T47D (cell line): Measurements from ENCODE around the gene OGDH.

Experiments used
- DNase-seq, 2 experiments: peaks; one replicate each; pipeline versions ENCODE4 v3.0.0 to v3.0.0-alpha.2; 2011 to 2012; ENCODE audit warnings: low read depth in 1 of 2, low spot score in 1 of 2
- JUND ChIP-seq: IDR thresholded peaks from 2 replicates; pipeline ENCODE4 v1.6.1; 2012; ENCODE audit warnings: low read depth
- in situ Hi-C: cut with HindIII; loops from 2 replicates; pipeline ENCODE4 v1.10.0; 2016; ENCODE audit warnings: low sequenced_read_pairs, low pct_unique_long_range_greater_than_20kb

The OGDH gene

DNA sequence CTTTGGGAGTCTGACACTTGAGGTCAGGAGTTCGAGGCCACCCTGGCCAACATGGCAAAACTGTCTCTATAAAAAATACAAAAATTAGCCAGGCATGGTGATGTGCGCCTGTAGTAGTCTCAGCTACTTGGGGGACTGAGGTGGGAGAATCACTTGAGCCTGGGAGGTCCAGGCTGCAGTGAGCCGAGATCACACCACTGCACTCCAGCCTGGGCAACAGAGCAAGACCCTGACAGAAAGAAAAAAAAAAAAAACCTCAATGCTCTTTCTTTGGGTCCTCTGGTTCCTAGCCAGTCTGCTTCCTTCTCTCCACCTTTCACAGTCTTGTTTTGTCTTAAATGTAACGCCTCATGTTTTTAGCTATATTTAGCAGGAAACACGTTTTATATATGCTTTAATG, 9.4 kb downstream of the OGDH start:
- in situ Hi-C loops: no loop called here
- no peak for DNase-seq
- no peak for TF ChIP-seq JUND

GRCh38 chr7:44616545-44616944, 10.1 kb downstream of the OGDH start:
- TF ChIP-seq JUND: no peak
- in situ Hi-C loops: no loop called here
- no peak for DNase-seq

- in situ Hi-C loops: no loop called here
- no peak for TF ChIP-seq JUND
- DNase-seq: no peak
These were observed 10.9 kb downstream of the OGDH start for GRCh38 chr7:44617225-44617890.

DNA sequence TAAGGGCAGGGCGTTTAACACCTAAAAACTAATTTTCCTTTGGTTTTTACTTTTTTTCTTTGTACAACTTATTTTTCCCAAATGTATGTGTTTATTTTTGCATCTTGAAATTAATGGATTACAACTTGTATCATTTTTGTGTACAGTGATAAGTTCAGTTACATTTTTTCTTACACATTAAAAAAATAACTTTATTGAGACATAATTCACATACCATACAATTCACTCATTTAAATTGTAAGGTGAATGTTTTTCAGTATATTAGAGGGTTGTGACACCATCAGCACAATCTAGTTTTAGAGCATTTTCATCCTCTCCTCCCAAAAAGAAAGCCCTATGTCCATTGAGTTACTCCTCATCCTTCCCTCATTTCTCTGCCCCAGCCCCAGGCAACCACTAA, 11.6 kb downstream of the OGDH start:
- DNase-seq: no peak
- in situ Hi-C loops: no loop called here
- no peak for TF ChIP-seq JUND

DNA sequence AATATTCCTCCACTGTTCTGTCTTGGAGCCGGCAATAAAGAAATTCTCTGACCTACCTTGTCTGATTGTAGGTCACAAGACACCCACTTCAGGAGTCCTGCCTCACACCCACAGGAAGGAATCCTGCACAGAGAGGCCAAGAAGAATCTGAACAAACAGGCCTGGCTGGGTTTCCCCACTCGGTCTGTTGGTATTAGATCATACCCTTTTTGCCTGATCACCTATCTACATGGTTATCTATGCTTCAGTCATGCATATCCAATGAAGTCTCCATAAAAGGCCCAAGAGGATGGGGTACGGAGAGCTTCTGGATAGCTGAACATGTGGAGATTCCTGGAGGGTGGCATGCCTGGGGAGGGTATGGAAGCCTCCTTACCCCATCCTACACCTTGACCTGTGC, 12.3 kb downstream of the OGDH start:
- TF ChIP-seq JUND: no peak
- peak in 1 of 2 experiments; percentile 75 for DNase-seq
- in situ Hi-C loops: no loop called here

GRCh38 chr7:44621034-44621749, 14.8 kb downstream of the OGDH start:
- in situ Hi-C loops: no loop called here
- no peak for TF ChIP-seq JUND
- DNase-seq: no peak

DNA sequence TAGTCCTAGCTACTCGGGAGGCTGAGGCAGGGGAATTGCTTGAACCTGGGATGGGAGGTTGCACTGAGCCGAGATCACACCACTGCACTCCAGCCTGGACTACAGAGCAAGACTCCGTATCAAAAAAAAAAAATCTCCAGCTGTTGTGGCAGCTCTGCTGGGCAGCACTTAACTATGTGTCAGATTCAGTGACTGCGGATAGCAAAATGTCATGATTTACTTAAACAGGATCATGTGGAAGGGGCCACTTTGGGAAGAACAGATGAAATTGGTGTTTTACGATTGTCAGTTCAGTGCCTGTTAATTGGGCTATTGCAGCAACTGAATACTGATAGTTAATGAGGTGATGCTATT, 15.3 kb downstream of the OGDH start:
- no peak for TF ChIP-seq JUND

DNA sequence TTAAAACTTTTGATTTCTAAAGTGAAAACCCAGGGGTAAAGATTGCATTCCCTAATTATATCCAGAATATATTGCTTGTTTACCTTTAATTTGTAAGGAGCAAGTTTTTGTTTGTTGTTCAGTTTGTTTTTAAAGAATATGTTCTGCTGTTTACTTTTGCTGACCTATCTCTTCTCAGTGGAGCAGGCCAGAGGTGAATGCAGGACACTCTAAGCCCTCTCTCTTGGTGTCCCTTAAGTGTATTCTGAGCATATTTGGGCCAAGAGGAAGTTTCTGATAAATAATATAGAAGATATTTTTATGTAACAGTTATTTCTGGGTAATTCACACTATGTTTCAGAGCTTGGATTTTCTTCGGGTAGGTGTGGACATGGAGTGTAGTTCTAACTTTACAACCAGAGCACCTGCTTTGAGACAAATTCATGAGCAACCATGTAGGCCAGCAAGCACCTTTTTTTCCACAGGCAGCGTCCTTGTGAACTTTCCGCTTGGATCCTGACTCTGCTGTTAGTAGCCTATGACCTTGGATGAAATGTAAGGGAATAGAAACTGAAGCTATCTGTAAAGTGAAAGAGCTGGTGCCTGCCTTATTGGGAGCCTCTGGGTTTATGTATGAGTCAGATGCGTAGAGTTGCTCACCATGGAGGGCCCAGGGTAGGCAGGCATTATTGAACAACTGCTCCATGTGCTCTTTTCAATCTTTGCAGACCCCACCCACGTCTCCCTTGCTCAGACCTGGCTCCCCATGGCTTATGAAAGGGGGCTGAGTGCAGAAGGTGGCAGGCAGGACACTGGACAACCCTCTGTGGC, 16.1 kb downstream of the OGDH start:
- TF ChIP-seq JUND: no peak
- DNase-seq: no peak
- in situ Hi-C loops: no loop called here

More for the DNA sequence above, 15.3 kb downstream of the OGDH start:
- no peak for DNase-seq
- in situ Hi-C loops: no loop called here

GRCh38 chr7:44624318-44624717, 17.9 kb downstream of the OGDH start:
- in situ Hi-C loops: no loop called here
- DNase-seq: no peak
- no peak for TF ChIP-seq JUND

DNA sequence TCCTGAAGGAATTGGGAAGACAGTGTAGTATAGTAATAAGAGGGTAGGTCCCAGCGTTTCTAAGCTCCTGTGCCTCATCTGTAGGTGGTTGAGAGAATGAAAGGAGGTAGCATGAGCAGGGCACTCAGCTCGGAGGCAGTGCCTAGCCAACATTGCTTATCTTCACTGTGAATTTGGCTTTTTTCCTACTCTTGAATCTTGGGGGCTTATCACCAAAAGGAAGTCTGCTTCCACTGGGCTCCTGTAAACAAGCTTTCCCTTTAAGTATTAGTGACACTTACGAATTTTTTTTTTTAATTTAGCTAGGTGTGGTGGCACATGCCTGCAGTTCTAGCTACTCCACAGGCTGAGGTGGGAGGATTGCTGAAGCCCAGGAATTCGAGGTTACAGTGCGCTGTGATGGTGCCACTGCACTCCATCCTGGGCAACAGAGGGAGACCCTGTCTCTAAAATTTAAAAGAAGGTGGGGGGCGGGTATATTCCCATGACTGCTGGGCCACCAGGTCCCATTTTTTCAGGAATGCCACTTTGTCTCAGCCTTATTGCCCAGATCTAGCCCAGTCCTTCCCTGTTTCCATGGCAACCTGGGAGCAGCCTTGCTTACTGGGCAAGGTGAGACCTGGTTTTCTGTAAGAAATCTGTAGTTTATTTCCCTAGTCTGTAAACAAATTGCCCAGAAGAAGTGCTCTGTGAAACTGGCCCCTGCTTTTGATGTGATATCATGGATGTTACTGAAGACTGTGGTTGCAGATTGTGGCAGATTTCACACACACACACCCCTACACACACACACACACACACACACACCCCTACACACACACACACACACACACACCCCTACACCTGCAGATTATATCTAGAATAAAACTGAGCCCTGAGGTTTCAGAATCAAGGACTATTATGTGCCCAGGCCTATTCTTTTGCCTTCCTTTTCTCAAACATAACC, 19.4 kb downstream of the OGDH start:
- no peak for DNase-seq
- no peak for TF ChIP-seq JUND
- in situ Hi-C loops: no loop called here

DNA sequence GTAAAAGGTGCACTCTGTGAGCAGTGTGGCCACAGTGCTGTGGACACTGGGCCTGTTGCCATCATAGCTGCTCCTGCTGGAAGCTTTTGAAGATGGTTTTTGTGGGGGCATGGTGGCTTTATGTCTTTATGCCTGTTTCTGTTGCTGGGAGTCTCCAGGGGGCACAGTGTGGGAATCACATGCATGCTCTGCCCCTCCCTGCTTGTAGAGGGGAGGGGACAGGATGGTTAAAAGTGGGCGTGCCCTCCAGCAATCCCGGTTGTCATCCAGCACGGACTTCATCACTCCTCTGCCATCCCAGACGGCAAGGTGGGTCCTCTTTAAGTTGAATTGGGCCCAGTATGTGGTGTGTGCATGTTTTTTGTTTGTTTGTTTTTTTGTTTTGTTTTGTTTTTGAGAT, 20.2 kb downstream of the OGDH start:
- in situ Hi-C loops: no loop called here
- DNase-seq: no peak
- no peak for TF ChIP-seq JUND

DNA sequence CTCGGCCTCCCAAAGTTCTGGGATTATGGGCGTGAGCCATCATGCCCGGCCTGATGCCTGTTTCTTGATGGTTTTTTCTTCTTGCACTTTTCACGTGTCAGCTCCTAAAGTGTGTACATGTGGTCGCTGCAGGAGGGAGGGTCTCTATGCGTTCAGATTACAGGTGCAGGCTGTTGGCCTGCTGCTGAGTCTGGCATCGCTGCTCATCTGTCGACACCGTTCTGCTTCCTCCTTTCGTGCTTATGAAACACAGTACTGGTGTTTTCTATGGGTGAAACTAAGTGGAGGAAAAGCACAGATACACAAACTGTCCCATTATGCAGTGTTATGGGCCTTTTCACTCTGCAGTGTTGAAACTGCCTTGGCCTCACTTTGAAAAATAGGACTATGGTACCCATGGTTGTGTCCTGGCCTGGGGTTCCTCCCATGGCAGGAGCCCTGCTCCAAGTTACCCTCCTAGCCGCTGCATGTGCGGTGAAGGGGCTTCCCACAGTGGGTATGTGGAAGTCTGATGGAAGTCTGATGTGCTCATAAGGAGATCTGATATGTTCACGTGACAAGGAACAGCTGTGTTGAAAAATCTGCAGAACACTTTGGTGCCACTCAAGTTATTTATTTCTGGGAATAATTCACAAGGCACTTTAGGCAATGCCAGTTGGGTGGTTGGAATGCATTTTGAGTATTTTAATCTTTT, 23.5 kb downstream of the OGDH start:
- in situ Hi-C loops: no loop called here
- DNase-seq: no peak
- TF ChIP-seq JUND: no peak
